K562 (cell line): ENCODE measurements around the gene CEL. TPM values are rescaled to one million over a fixed set of nuclear protein-coding genes. Genes with fewer than 3 reads are reported as not detected.
"Not testable (repeated sequence)": the region's sequence is repeated elsewhere in the genome, so short reads cannot be mapped to it uniquely, and the experiment has no call there.

Experiments
- ATAC-seq: fragments of 200-7000 bp; cut with Tn5 transposase; 3 replicates; pipeline ENCODE4 v1.9.1; 2020; ENCODE audit warnings: moderate library complexity
- BruUV-seq: library from RNA; stranded (reverse); fragments of 400-500 nt; replicated peaks from 2 replicates; lab custom pipeline; 2021; lab: Mats Ljungman, UMichigan
- CTCF ChIA-PET: fragments of 300-600 bp; formaldehyde crosslinking; extraction: SDS; loops from one replicate; lab custom pipeline; 2021; ENCODE audit warnings: low intra/inter-chr PET ratio; lab: Yijun Ruan, JAX
- POLR2A ChIA-PET: fragments of 300-600, 350-650 bp; sonication (Branson Sonifier 250); formaldehyde crosslinking; extraction: SDS; loops from one replicate; lab custom pipeline; 2021; ENCODE audit warnings: antibody characterized with exemption, inconsistent platforms; lab: Yijun Ruan, JAX
- DNase-seq, 4 experiments: peaks; one replicate each; pipeline versions ENCODE4 v3.0.0 to v3.0.0-alpha.2; 2011 to 2018; ENCODE audit warnings: low spot score in 3 of 4, mixed read lengths in 3 of 4; ENCODE audit errors: extremely low read depth in 1 of 4
- FAIRE-seq: peaks from 2 replicates; lab custom pipeline; 2011; peaks lifted over from hg19 to GRCh38; lab: Jason Lieb, UNC
- H2AFZ ChIP-seq: 2 replicates; pipeline ENCODE4 v1.6.0; 2011; ENCODE audit warnings: low read depth, low read length, control low read depth, inconsistent platforms
- H3K27ac ChIP-seq: fragments of 200-600 bp; 3 replicates; pipeline ENCODE4 v1.8.0; 2011; ENCODE audit warnings: low read depth, mild to moderate bottlenecking, control low read depth, inconsistent platforms, low read length, moderate library complexity, mixed read lengths; ENCODE audit errors: extremely low read depth
- H3K27me3 ChIP-seq, 2 experiments: fragments of 300-600 bp in 1 of 2; 2 replicates in 1 of 2; 3 replicates in 1 of 2; pipeline versions ENCODE4 v1.6.0 to v1.8.0; 2011; ENCODE audit warnings: inconsistent platforms in 2 of 2, low read length in 2 of 2, mild to moderate bottlenecking in 1 of 2, mixed read lengths in 1 of 2, moderate library complexity in 1 of 2; ENCODE audit not compliant: control insufficient read depth in 2 of 2, insufficient read depth in 2 of 2
- H3K36me3 ChIP-seq: fragments of 300-600 bp; 3 replicates; pipeline ENCODE4 v1.8.0; 2011; ENCODE audit warnings: mild to moderate bottlenecking, low read length, inconsistent platforms; ENCODE audit not compliant: control insufficient read depth, insufficient read depth
- H3K4me1 ChIP-seq, 2 experiments: fragments of 200-600 bp in 1 of 2; replicated peaks in 1 of 2; 2 replicates in 1 of 2; 3 replicates in 1 of 2; pipeline versions ENCODE4 v1.5.1 to v1.8.0; 2011; ENCODE audit warnings: inconsistent platforms in 2 of 2, low read length in 2 of 2, mild to moderate bottlenecking in 1 of 2, mixed read lengths in 1 of 2, moderate library complexity in 1 of 2; ENCODE audit not compliant: control insufficient read depth in 2 of 2, insufficient read depth in 2 of 2
- H3K4me2 ChIP-seq: 2 replicates; pipeline ENCODE4 v1.6.1; 2011; ENCODE audit warnings: low read length, control low read depth, inconsistent platforms, mixed read lengths; ENCODE audit not compliant: insufficient read depth
- H3K4me3 ChIP-seq: fragments of 200-600 bp; sonication (generic), shearing (Covaris generic); 2 replicates; pipeline ENCODE4 v1.5.1; 2016; ENCODE audit warnings: control low read depth, inconsistent platforms
- H3K79me2 ChIP-seq: fragments of 200-600 bp; 3 replicates; pipeline ENCODE4 v1.8.0; 2011; ENCODE audit warnings: low read length, inconsistent platforms; ENCODE audit not compliant: control insufficient read depth, insufficient read depth
- H3K9ac ChIP-seq, 2 experiments: 2 replicates each; pipeline versions ENCODE4 v1.6.0 to v1.6.1; 2011; ENCODE audit warnings: low read depth in 2 of 2, low read length in 2 of 2, control low read depth in 1 of 2, inconsistent platforms in 1 of 2, mild to moderate bottlenecking in 1 of 2, mixed read lengths in 1 of 2; ENCODE audit not compliant: insufficient read depth in 1 of 2
- H3K9me1 ChIP-seq: one replicate; pipeline ENCODE4 v1.6.0; 2011; ENCODE audit warnings: inconsistent platforms, mild to moderate bottlenecking, low read length, moderate library complexity; ENCODE audit not compliant: control insufficient read depth, insufficient read depth
- H3K9me3 ChIP-seq: replicated peaks from 2 replicates; pipeline ENCODE4 v1.5.1; 2011; ENCODE audit warnings: low read depth, low read length, inconsistent platforms; ENCODE audit not compliant: control insufficient read depth, insufficient read depth
- H4K20me1 ChIP-seq: replicated peaks from 2 replicates; pipeline ENCODE4 v1.6.1; 2011; ENCODE audit warnings: low read length, inconsistent platforms, mixed read lengths; ENCODE audit not compliant: control insufficient read depth, insufficient read depth
- CCNT2 ChIP-seq: IDR thresholded peaks from 2 replicates; pipeline ENCODE4 v1.6.1; 2011; ENCODE audit warnings: borderline replicate concordance, low read depth, mild to moderate bottlenecking, moderate library complexity, mixed read lengths, low read length; ENCODE audit not compliant: insufficient read length; ENCODE audit errors: extremely low read depth
- FOXJ2 ChIP-seq: fragments of 200-800 bp; sonication (Bioruptor generic); IDR thresholded peaks from 2 replicates; pipeline ENCODE4 v1.6.1; 2016; ENCODE audit warnings: missing genetic modification characterization, missing compliant biosample characterization
- KLF13 ChIP-seq: fragments of 450-650 bp; IDR thresholded peaks from 2 replicates; pipeline ENCODE4 v1.6.1; 2016; ENCODE audit warnings: missing genetic modification characterization, low read depth, mild to moderate bottlenecking, missing compliant biosample characterization, moderate library complexity, borderline replicate concordance
- LARP7 ChIP-seq: fragments of 450-650 bp; IDR thresholded peaks from 2 replicates; pipeline ENCODE4 v1.6.1; 2016
- NFIC ChIP-seq: fragments of 450-650 bp; IDR thresholded peaks from 2 replicates; pipeline ENCODE4 v1.6.1; 2017; ENCODE audit warnings: mild to moderate bottlenecking, inconsistent platforms
- OTX1 ChIP-seq: fragments of 450-650 bp; formaldehyde crosslinking; IDR thresholded peaks from 2 replicates; pipeline ENCODE4 v1.4.0; 2022; ENCODE audit warnings: mild to moderate bottlenecking
- RBM15 ChIP-seq: fragments of 200-400 bp; formaldehyde crosslinking; IDR thresholded peaks from 2 replicates; pipeline ENCODE4 v1.6.1; 2018; ENCODE audit warnings: mild to moderate bottlenecking, low read length, moderate library complexity; ENCODE audit not compliant: insufficient read depth
- SETDB1 ChIP-seq: IDR thresholded peaks from one replicate; pipeline ENCODE4 v1.6.1; 2012; ENCODE audit warnings: low read length, control low read depth, inconsistent platforms
- SMARCA5 ChIP-seq: fragments of 450-650 bp; IDR thresholded peaks from 2 replicates; pipeline ENCODE4 v1.6.1; 2016
- STAG1 ChIP-seq: sonication (generic); formaldehyde crosslinking; IDR thresholded peaks from 2 replicates; pipeline ENCODE4 v1.5.0; 2020; ENCODE audit warnings: missing genetic modification reagents, borderline replicate concordance
- ZNF124 ChIP-seq: sonication (generic); formaldehyde crosslinking; IDR thresholded peaks from 2 replicates; pipeline ENCODE4 v1.8.1; 2022; ENCODE audit warnings: missing genetic modification reagents
- ZNF57 ChIP-seq: fragments of 450-650 bp; formaldehyde crosslinking; IDR thresholded peaks from 2 replicates; pipeline ENCODE4 v1.4.0; 2020; ENCODE audit warnings: mild to moderate bottlenecking, moderate library complexity
- WGBS: fragments of 100-300 bp; shearing (Covaris generic); methylation state at CpG from one replicate; pipeline ENCODE4 v1.1.6; 2016; ENCODE audit warnings: low coverage, mixed read lengths; ENCODE audit not compliant: insufficient coverage; ENCODE audit errors: missing lambda C conversion rate; 5-methylcytosine and 5-hydroxymethylcytosine counted together
- in situ Hi-C: fragments of 300-500 bp; cut with MboI; formaldehyde crosslinking; loops from 4 replicates; pipeline ENCODE4 v1.15.0; 2018; ENCODE audit warnings: inconsistent platforms, mixed read lengths
- intact Hi-C: fragments of 100-400 bp; cut with micrococcal nuclease; formaldehyde crosslinking; loops from 2 replicates; pipeline ENCODE4 v1.14.2; 2022
- polyA plus RNA-seq, 8 experiments: library from polyadenylated mRNA; depleted of rRNA in 4 of 8; stranded (reverse) in 5 of 8; unstranded in 3 of 8; fragments of >200 nt; fragmentation: Nextera tagmentation in 2 of 8; fragmentation: Illumina TruSeq in 1 of 8; extraction: Ambion mirVana in 2 of 8; extraction: Trizol in 1 of 8; gene quantifications; 2 replicates each; pipeline versions ENCODE4 v1.2.1 to v1.2.3, GENCODE V29; 2011 to 2014; ENCODE audit warnings: inconsistent platforms in 1 of 8, missing spikeins in 1 of 8
- total RNA-seq, 7 experiments: library from RNA; depleted of rRNA in 6 of 7; stranded (reverse); fragments of >200 nt in 6 of 7; fragmentation: Illumina TruSeq in 2 of 7; extraction: Trizol in 2 of 7; gene quantifications; 2 replicates each; pipeline versions ENCODE4 v1.2.1 to v1.2.3, GENCODE V29; 2011 to 2021; ENCODE audit warnings: low replicate concordance in 1 of 7
- TF ChIP-seq, protein P1 (sequence below): fragments of 450-650 bp; IDR thresholded peaks from 2 replicates; pipeline ENCODE4 v1.6.1; 2016; ENCODE audit warnings: mild to moderate bottlenecking
- TF ChIP-seq, protein P2 (sequence below): fragments of 450-650 bp; IDR thresholded peaks from 2 replicates; pipeline ENCODE4 v1.6.1; 2016

CEL gene
- total and polyA plus RNA-seq, 9 of the 15 experiments (the other 6 are each of a cell fraction or from before 2014, with no cell fraction given): 0.09 to 3.0 (median 0.51) TPM; not detected in 2

DNA sequence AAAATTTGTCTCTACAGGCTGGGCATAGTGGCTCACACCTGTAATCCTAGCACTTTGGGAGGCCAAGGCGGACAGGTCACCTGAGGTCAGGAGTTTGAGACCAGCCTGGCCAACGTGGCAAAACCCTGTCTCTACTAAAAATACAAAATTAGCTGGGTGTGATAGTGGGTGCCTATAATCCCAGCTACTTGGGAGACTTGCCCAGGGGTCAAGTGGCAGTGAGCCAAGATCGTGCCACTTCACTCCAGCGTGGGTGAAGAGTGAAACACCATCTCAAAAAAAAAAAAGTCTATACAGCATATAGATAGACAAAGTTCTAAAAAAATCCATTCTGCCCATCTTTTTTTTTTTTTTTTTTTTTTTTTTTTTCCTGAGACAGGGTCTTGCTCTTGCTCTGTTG is 32.6 kb downstream of the CEL start:
- WGBS: 54% methylated on average over 4 of the region's 4 CpGs
- in situ Hi-C loops, H2AFZ ChIP-seq, H3K4me1 ChIP-seq, FAIRE-seq, intact Hi-C loops, H3K79me2 ChIP-seq, H4K20me1 ChIP-seq, DNase-seq, BruUV-seq, H3K9me1 ChIP-seq, H3K27me3 ChIP-seq, H3K4me2 ChIP-seq, CTCF ChIA-PET, H3K27ac ChIP-seq, H3K9ac ChIP-seq, ATAC-seq, H3K4me3 ChIP-seq: not testable (repeated sequence)
- TF ChIP-seq NFIC: 0 out of 2 replicates have a peak, but pooled peaks have one; percentile 6
- H3K9me3 ChIP-seq: peaks cover 15% of the 10 kb centered on the region
- H3K36me3 ChIP-seq: peaks cover 21% of the 10 kb centered on the region
- POLR2A ChIA-PET: interaction anchor here (0.7 kb wide), 1 partner anchor 68 kb away, joined by 3 read pairs; no protein-coding TSS in a partner anchor

DNA sequence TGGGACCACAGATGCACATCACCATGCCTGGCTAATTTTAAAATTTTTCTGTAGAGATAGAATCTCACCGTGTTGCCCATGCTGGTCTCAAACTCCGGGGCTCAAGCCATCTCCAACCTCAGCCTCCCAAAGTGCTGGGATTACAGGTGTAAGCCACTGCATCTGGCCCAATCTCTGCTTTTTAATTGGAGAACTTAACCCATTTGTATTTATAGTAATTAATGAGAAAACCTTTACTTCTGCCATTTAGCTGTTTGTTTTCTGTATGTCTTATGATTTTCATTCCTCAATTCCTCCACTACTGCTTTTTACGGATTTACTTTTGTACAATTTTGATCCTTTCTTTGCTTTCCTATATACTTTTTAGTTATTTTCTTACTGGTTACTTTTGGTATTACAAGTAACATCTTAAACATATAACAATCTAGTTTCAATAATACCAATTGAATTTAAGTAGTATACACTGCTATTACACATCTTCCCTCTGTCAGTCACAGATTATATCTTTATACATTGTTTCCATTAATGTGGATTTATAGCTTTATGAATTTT is 33.1 kb downstream of the CEL start:
- BruUV-seq: no TSS peak
- Histone ChIP-seq H3K4me2 (no peak overlapping the region), H4K20me1 (no peaks in the 10 kb centered on the region), H3K27ac (no peak overlapping the region), H2AFZ (no peak overlapping the region), H3K27me3 (no peaks in the 10 kb centered on the region), H3K9ac (no peak overlapping the region), H3K9me1 (no peaks in the 10 kb centered on the region), H3K4me3 (no peak overlapping the region), H3K79me2 (no peaks in the 10 kb centered on the region), H3K9me3 (peaks cover 16% of the 10 kb centered on the region), H3K4me1 (no peaks in the 10 kb centered on the region; a peak in 1 of 5 replicates), H3K36me3 (peaks cover 26% of the 10 kb centered on the region)
- ATAC-seq: no peak
- intact Hi-C loops (no loop called here), in situ Hi-C loops (no loop called here)
- FAIRE-seq: peak; percentile 61
- WGBS: 72% methylated on average over 3 of the region's 3 CpGs
- CTCF ChIA-PET: no interaction called here
- POLR2A ChIA-PET: no interaction called here
- no peak for DNase-seq
- TF ChIP-seq LARP7: no peak
- no peak for TF ChIP-seq KLF13
- no peak for TF ChIP-seq FOXJ2 (tag)
- no peak for TF ChIP-seq OTX1 (CRISPR knock-in tag)
- TF ChIP-seq, protein P1, sequence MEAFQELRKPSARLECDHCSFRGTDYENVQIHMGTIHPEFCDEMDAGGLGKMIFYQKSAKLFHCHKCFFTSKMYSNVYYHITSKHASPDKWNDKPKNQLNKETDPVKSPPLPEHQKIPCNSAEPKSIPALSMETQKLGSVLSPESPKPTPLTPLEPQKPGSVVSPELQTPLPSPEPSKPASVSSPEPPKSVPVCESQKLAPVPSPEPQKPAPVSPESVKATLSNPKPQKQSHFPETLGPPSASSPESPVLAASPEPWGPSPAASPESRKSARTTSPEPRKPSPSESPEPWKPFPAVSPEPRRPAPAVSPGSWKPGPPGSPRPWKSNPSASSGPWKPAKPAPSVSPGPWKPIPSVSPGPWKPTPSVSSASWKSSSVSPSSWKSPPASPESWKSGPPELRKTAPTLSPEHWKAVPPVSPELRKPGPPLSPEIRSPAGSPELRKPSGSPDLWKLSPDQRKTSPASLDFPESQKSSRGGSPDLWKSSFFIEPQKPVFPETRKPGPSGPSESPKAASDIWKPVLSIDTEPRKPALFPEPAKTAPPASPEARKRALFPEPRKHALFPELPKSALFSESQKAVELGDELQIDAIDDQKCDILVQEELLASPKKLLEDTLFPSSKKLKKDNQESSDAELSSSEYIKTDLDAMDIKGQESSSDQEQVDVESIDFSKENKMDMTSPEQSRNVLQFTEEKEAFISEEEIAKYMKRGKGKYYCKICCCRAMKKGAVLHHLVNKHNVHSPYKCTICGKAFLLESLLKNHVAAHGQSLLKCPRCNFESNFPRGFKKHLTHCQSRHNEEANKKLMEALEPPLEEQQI: 0 out of 2 replicates have a peak, but pooled peaks have one; percentile 35
- TF ChIP-seq ZNF124 (CRISPR knock-in tag): no peak
- no peak for TF ChIP-seq RBM15
- TF ChIP-seq, protein P2, sequence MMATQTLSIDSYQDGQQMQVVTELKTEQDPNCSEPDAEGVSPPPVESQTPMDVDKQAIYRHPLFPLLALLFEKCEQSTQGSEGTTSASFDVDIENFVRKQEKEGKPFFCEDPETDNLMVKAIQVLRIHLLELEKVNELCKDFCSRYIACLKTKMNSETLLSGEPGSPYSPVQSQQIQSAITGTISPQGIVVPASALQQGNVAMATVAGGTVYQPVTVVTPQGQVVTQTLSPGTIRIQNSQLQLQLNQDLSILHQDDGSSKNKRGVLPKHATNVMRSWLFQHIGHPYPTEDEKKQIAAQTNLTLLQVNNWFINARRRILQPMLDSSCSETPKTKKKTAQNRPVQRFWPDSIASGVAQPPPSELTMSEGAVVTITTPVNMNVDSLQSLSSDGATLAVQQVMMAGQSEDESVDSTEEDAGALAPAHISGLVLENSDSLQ: peak; percentile 32; the same call in 1 of the 2 replicates
- TF ChIP-seq CCNT2: no peak
- TF ChIP-seq ZNF57 (CRISPR knock-in tag): no peak
- no peak for TF ChIP-seq SETDB1
- no peak for TF ChIP-seq SMARCA5
- no peak for TF ChIP-seq STAG1
